Fibroblast of mammary gland (primary cell): ENCODE measurements around the gene CDC34.
A peak's percentile ranks its signal among the peaks of the same experiment; 100 is the strongest.

ENCODE experiments used
- DNase-seq: peaks from one replicate; pipeline ENCODE4 v3.0.0-alpha.2; 2010; ENCODE audit warnings: low read depth
- H3K4me3 ChIP-seq: 2 replicates; pipeline ENCODE4 v1.5.1; 2011; ENCODE audit warnings: low read depth, mild to moderate bottlenecking, low read length, moderate library complexity; ENCODE audit not compliant: control insufficient read depth
- CTCF ChIP-seq: conservative IDR thresholded peaks from 2 replicates; pipeline ENCODE4 v1.5.1; 2011; ENCODE audit warnings: low read depth, low read length, inconsistent platforms; ENCODE audit not compliant: control insufficient read depth, insufficient read depth

The CDC34 gene

GRCh38 chr19:532561-533363 is 1.2 kb downstream of the CDC34 start:
- peak; percentile 74 for DNase-seq
- peak overlapping the region; percentile 73 for H3K4me3 ChIP-seq
- TF ChIP-seq CTCF = peak; percentile 60

GRCh38 chr19:533364-534058 is 2.0 kb downstream of the CDC34 start:
- no peak for DNase-seq
- H3K4me3 ChIP-seq = peak overlapping the region; percentile 73
- no peak for TF ChIP-seq CTCF

GRCh38 chr19:534088-534487 is 2.5 kb downstream of the CDC34 start:
- H3K4me3 ChIP-seq = no peak overlapping the region
- no peak for TF ChIP-seq CTCF
- DNase-seq = no peak

- no peak for TF ChIP-seq CTCF
- DNase-seq = peak; percentile 23
- no peak overlapping the region for H3K4me3 ChIP-seq
Measured at GRCh38 chr19:535017-535835, 3.7 kb downstream of the CDC34 start.

- DNase-seq = no peak
- H3K4me3 ChIP-seq = no peak overlapping the region
- no peak for TF ChIP-seq CTCF
Measured at GRCh38 chr19:536031-536880, 4.7 kb downstream of the CDC34 start.
